AG04449 (cell line): ENCODE measurements around the gene RNF215.

Experiments used
- CTCF ChIA-PET: fragments of 350-600 bp; formaldehyde crosslinking; extraction: SDS; loops from one replicate; lab custom pipeline; 2021; ENCODE audit warnings: antibody characterized with exemption; lab: Yijun Ruan, JAX
- POLR2A ChIA-PET: fragments of 400-600, 350-600 bp; formaldehyde crosslinking; extraction: SDS; loops from one replicate; lab custom pipeline; 2020; ENCODE audit warnings: antibody characterized with exemption, inconsistent platforms; lab: Yijun Ruan, JAX
- DNase-seq: peaks from one replicate; pipeline ENCODE4 v3.0.0-alpha.2; 2010; ENCODE audit warnings: low read depth, low spot score
- H3K4me3 ChIP-seq: 2 replicates; pipeline ENCODE4 v1.5.1; 2011; ENCODE audit warnings: low read depth, mild to moderate bottlenecking, control low read depth, low read length
- TF ChIP-seq, protein P1 (sequence below): IDR thresholded peaks from one replicate; pipeline ENCODE4 v1.5.1; 2011; ENCODE audit warnings: mild to moderate bottlenecking, moderate library complexity, low read length, control low read depth, inconsistent platforms; ENCODE audit not compliant: insufficient read depth; ENCODE audit errors: missing control alignments

RNF215 gene

DNA sequence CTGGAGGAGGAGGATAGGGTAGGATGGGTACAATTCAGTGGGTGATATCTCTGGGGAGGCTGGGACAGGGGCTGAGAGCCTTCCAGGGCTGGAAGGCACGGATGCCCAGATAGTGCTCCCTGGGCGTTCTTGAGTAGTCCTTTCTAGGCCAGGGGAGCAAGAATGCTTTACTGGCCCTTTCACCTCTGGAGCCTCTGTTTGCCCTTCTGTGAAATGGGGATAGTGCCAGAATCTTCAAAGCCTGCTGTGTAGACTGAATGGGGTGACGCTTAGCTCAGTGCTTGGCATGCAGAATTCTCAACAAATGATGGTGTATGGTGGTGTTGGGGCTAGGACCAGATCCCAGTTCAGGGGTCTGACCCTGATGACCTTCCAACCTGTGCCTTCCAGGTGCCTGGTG is 46.0 kb upstream of the RNF215 start:
- no peak overlapping the region for H3K4me3 ChIP-seq
- ChIA-PET POLR2A (interaction anchor here (1.4 kb wide), 1 partner anchor 9 kb away, joined by 4 read pairs; no protein-coding TSS in a partner anchor), CTCF (interaction anchor here (1.4 to 6.9 kb wide), 4 partner anchors 9 to 145 kb away, joined by 4 to 59 read pairs (median 11); partner anchors contain the start of gene RNF215)
- TF ChIP-seq, protein P1, sequence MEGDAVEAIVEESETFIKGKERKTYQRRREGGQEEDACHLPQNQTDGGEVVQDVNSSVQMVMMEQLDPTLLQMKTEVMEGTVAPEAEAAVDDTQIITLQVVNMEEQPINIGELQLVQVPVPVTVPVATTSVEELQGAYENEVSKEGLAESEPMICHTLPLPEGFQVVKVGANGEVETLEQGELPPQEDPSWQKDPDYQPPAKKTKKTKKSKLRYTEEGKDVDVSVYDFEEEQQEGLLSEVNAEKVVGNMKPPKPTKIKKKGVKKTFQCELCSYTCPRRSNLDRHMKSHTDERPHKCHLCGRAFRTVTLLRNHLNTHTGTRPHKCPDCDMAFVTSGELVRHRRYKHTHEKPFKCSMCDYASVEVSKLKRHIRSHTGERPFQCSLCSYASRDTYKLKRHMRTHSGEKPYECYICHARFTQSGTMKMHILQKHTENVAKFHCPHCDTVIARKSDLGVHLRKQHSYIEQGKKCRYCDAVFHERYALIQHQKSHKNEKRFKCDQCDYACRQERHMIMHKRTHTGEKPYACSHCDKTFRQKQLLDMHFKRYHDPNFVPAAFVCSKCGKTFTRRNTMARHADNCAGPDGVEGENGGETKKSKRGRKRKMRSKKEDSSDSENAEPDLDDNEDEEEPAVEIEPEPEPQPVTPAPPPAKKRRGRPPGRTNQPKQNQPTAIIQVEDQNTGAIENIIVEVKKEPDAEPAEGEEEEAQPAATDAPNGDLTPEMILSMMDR = no peak
- no peak for DNase-seq

DNA sequence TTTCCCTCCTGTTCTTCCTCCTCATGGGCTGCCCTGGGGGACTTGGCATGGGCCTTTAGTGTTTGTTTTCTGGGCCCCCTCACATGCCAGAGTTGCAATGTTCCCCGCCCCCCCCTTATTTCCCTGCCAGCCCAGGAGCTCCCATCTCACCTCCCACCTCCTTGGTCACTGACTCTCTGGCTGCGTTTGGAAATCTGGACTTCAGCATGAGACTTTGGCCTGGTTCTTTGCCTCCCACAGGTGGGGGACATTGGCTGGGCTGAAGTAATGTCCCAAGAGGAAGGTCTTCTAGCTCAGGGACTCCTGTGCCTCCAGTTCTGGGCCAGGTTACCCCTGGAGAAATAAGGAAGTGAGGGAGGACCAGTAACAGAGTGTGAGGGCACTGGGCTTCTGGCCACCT is 45.3 kb upstream of the RNF215 start:
- CTCF ChIA-PET = interaction anchor here (0.9 to 6.9 kb wide), 4 partner anchors 8 to 144 kb away, joined by 3 to 59 read pairs (median 11); partner anchors contain the start of gene RNF215
- TF ChIP-seq, protein P1 = no peak
- DNase-seq = no peak
- no peak overlapping the region for H3K4me3 ChIP-seq
- POLR2A ChIA-PET = interaction anchor here (1.4 kb wide), 1 partner anchor 8 kb away, joined by 4 read pairs; no protein-coding TSS in a partner anchor

DNA sequence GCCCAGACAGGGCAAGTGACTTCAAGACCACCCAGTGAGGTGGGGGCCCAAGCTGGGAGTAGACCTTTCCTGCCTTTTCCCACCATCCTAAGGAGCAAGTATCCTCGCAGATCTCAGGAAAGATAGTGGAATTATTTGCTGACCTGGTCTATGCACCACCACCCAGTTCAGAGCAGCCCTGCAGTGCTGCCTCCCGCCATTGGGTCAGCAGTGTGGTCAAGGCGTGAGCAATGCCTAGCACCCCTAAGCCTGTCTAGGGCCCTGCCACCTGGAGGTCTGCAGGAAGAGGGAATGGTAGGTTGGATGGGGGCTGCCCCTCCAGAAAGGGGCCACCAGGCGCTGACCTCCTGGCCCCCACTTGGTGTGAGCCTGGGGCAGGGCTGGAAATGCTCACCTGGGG is 44.9 kb upstream of the RNF215 start:
- no peak overlapping the region for H3K4me3 ChIP-seq
- POLR2A ChIA-PET = no interaction called here
- no peak for DNase-seq
- TF ChIP-seq, protein P1 = no peak
- CTCF ChIA-PET = interaction anchor here (0.9 to 6.9 kb wide), 4 partner anchors 7 to 144 kb away, joined by 3 to 59 read pairs (median 11); partner anchors contain the start of gene RNF215

DNA sequence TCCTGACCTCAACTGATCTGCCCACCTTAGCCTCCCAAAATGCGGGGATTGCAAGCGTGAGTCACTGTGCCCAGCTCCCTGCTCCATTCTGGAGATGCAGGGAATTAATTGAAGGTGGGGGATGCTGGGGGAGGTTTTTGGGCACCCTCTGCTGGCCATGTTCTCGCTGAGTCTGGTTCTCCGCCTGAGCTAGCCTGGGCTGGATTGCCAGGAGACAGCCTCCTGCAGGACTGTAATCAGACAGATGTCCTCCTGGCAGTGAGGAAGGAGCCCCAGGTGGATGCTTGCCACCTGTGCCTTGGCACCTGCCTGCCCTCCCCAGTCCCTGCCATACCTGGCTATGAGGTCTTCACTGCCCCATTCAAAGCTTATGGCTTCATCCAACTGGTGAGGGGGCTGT is 43.7 kb upstream of the RNF215 start:
- DNase-seq = no peak
- POLR2A ChIA-PET = interaction anchor here (0.8 kb wide), 1 partner anchor 561 kb away, joined by 3 read pairs; no protein-coding TSS in a partner anchor
- TF ChIP-seq, protein P1 = no peak
- no peak overlapping the region for H3K4me3 ChIP-seq
- CTCF ChIA-PET = interaction anchor here (1.1 to 6.9 kb wide), 3 partner anchors 14 to 55 kb away, joined by 3 to 59 read pairs (median 3); no protein-coding TSS in a partner anchor

DNA sequence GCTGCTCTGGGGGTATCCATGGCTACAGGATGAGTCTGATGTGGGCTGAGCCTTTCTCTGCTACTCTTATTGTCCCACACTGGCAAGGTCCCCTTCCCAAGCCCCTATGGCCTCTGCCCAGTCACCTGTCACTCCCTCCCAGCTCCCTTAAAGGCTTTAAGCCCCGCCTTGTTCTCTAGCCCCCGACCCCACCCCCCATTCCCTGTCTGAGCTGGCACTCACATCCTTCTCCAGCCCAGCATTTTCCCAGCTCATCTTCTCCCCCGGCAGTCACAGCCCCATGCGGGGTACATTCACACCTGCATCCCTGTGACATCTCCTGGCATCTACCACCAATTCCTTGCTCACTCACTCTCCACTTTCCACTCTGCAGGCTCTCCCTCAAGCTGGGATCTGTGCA is 42.7 kb upstream of the RNF215 start:
- H3K4me3 ChIP-seq = no peak overlapping the region
- TF ChIP-seq, protein P1 = no peak
- CTCF ChIA-PET = interaction anchor here (1.1 to 1.3 kb wide), 2 partner anchors 15 to 40 kb away, joined by 3 to 4 read pairs; no protein-coding TSS in a partner anchor
- POLR2A ChIA-PET = no interaction called here
- DNase-seq = no peak

DNA sequence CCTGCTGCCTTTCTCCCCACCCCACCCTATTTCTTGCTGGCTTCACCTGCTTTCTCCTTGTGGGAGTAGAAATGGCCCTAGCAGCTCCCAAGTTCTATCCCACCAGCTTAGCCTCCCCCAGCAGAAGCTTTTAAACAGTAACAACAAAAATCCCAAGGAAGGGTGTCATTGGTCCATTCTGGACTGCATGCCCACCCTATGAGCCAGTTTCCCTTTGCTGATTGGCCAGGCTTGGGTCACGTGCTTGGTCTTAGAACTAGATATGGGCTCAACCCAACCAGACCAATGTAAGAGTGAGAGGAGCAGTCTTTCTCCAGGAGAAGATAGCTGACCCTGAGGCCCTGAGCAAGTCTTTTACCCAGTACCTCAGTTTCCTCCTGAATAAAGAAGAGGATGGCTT is 40.7 kb upstream of the RNF215 start:
- no peak overlapping the region for H3K4me3 ChIP-seq
- TF ChIP-seq, protein P1 = no peak
- POLR2A ChIA-PET = no interaction called here
- CTCF ChIA-PET = interaction anchor here (1.3 to 12.4 kb wide), 3 partner anchors 10 to 39 kb away, joined by 3 to 129 read pairs (median 48); partner anchors contain the start of genes RNF215 and SEC14L2
- no peak for DNase-seq
